HCT116 (cell line): ENCODE results near the gene C16orf95. TPM values are rescaled to one million over a fixed set of nuclear protein-coding genes. Genes with fewer than 3 reads are reported as not detected.

Experiments
- ATAC-seq: fragments of 200-7000 bp; cut with Tn5 transposase; 2 replicates; pipeline ENCODE4 v1.9.1; 2020; ENCODE audit warnings: mild to moderate bottlenecking, moderate library complexity
- BruUV-seq: library from RNA; stranded (reverse); fragments of 400-500 nt; replicated peaks from 2 replicates; lab custom pipeline; 2021; lab: Mats Ljungman, UMichigan
- CTCF ChIA-PET: fragments of 300-600 bp; sonication (Branson Sonifier 250); formaldehyde crosslinking; loops from one replicate; lab custom pipeline; 2021; ENCODE audit warnings: antibody characterized with exemption; lab: Charles Lee
- POLR2A ChIA-PET: fragments of 300-600, 350-600 bp; sonication (Branson Sonifier 250); formaldehyde crosslinking; loops from one replicate; lab custom pipeline; 2021; ENCODE audit warnings: antibody characterized with exemption; lab: Charles Lee
- RAD21 ChIA-PET, 2 experiments: fragments of 300-600 bp; sonication (Branson Sonifier 250); formaldehyde crosslinking; loops; one replicate each; lab custom pipeline; 2023; ENCODE audit warnings: low total read pairs in 2 of 2; ENCODE audit not compliant: uncharacterized antibody in 2 of 2, unreplicated experiment in 2 of 2, low non-redundant PET in 1 of 2; lab: Charles Lee
- DNase-seq: peaks from one replicate; pipeline ENCODE4 v3.0.0-alpha.2; 2010; ENCODE audit warnings: low read depth, low spot score
- H2AFZ ChIP-seq: fragments of 200-600 bp; shearing (Covaris generic), sonication (generic); 2 replicates; pipeline ENCODE4 v1.6.1; 2017; ENCODE audit warnings: low read depth, mixed run types, mixed read lengths, antibody characterized with exemption, low read length; ENCODE audit not compliant: poor library complexity, severe bottlenecking
- H3K27ac ChIP-seq: 2 replicates; pipeline ENCODE4 v1.5.1; 2012; ENCODE audit warnings: low read depth, low read length
- H3K27me3 ChIP-seq: fragments of 200-600 bp; sonication (generic); 2 replicates; pipeline ENCODE4 v1.6.1; 2016; ENCODE audit warnings: mixed run types, low read length, mixed read lengths; ENCODE audit not compliant: insufficient read depth
- H3K36me3 ChIP-seq, 2 experiments: fragments of 200-500 bp in 1 of 2; fragments of 200-600 bp in 1 of 2; sonication (Bioruptor generic) in 1 of 2; sonication (generic) in 1 of 2; 2 replicates each; pipeline versions ENCODE4 v1.5.1 to v1.6.1; 2014 to 2016; ENCODE audit warnings: low read length in 2 of 2, inconsistent platforms in 1 of 2, mixed read lengths in 1 of 2, mixed run types in 1 of 2; ENCODE audit not compliant: insufficient read depth in 2 of 2, control insufficient read depth in 1 of 2
- H3K4me1 ChIP-seq, 2 experiments: fragments of 200-600 bp in 1 of 2; sonication (generic) in 1 of 2; 2 replicates each; pipeline versions ENCODE4 v1.5.1 to v1.6.1; 2012 to 2017; ENCODE audit warnings: low read length in 2 of 2, inconsistent platforms in 1 of 2, mild to moderate bottlenecking in 1 of 2, mixed read lengths in 1 of 2, mixed run types in 1 of 2, moderate library complexity in 1 of 2; ENCODE audit not compliant: insufficient read depth in 2 of 2, control insufficient read depth in 1 of 2
- H3K4me2 ChIP-seq: fragments of 200-600 bp; sonication (generic); 2 replicates; pipeline ENCODE4 v1.6.1; 2017; ENCODE audit warnings: mixed run types, low read length, mixed read lengths
- H3K4me3 ChIP-seq, 2 experiments: fragments of 200-600 bp in 1 of 2; sonication (generic) in 1 of 2; replicated peaks in 1 of 2; 2 replicates each; pipeline ENCODE4 v1.5.1; 2011 to 2016; ENCODE audit warnings: low read length in 2 of 2, control low read depth in 1 of 2, low read depth in 1 of 2, mild to moderate bottlenecking in 1 of 2, mixed read lengths in 1 of 2, mixed run types in 1 of 2
- H3K79me2 ChIP-seq: fragments of 200-600 bp; sonication (generic); 2 replicates; pipeline ENCODE4 v1.6.1; 2017; ENCODE audit warnings: mild to moderate bottlenecking, mixed run types, low read length, moderate library complexity, mixed read lengths; ENCODE audit not compliant: insufficient read depth
- H3K9ac ChIP-seq: fragments of 200-600 bp; sonication (generic); 2 replicates; pipeline ENCODE4 v1.6.1; 2016; ENCODE audit warnings: low read length, mixed read lengths
- H3K9me2 ChIP-seq: fragments of 200-600 bp; sonication (generic), shearing (Covaris generic); 2 replicates; pipeline ENCODE4 v1.6.1; 2017; ENCODE audit warnings: mixed run types, mild to moderate bottlenecking, moderate library complexity; ENCODE audit not compliant: insufficient read depth
- H3K9me3 ChIP-seq, 2 experiments: fragments of 200-500 bp in 1 of 2; fragments of 200-600 bp in 1 of 2; sonication (Bioruptor generic) in 1 of 2; sonication (generic) in 1 of 2; 2 replicates each; pipeline ENCODE4 v1.6.1; 2014 to 2017; ENCODE audit warnings: low read length in 2 of 2, mixed read lengths in 2 of 2, inconsistent platforms in 1 of 2, low read depth in 1 of 2, mild to moderate bottlenecking in 1 of 2, mixed run types in 1 of 2, moderate library complexity in 1 of 2; ENCODE audit not compliant: control insufficient read depth in 1 of 2, insufficient read depth in 1 of 2
- H4K20me1 ChIP-seq: fragments of 200-600 bp; sonication (generic), shearing (Covaris generic); 2 replicates; pipeline ENCODE4 v1.6.1; 2017; ENCODE audit warnings: mixed run types, mild to moderate bottlenecking, moderate library complexity; ENCODE audit not compliant: insufficient read depth
- CBX3 ChIP-seq: IDR thresholded peaks from 2 replicates; pipeline ENCODE4 v1.6.1; 2012; ENCODE audit warnings: low read depth
- CEBPB ChIP-seq: IDR thresholded peaks from 2 replicates; pipeline ENCODE4 v1.6.1; 2012; ENCODE audit warnings: low read depth
- ELF1 ChIP-seq: IDR thresholded peaks from 2 replicates; pipeline ENCODE4 v1.6.1; 2012; ENCODE audit warnings: low read depth, borderline replicate concordance
- EZH2 ChIP-seq: fragments of 200-600 bp; sonication (generic); IDR thresholded peaks from 2 replicates; pipeline ENCODE4 v1.6.1; 2017; ENCODE audit warnings: antibody characterized with exemption, mixed run types
- EZH2phosphoT487 ChIP-seq: fragments of 200-600 bp; IDR thresholded peaks from 2 replicates; pipeline ENCODE4 v1.6.1; 2018; ENCODE audit warnings: antibody characterized with exemption, borderline replicate concordance
- FOSL1 ChIP-seq: IDR thresholded peaks from 2 replicates; pipeline ENCODE4 v1.6.1; 2012; ENCODE audit warnings: low read depth
- JUND ChIP-seq: IDR thresholded peaks from 2 replicates; pipeline ENCODE4 v1.6.1; 2012
- POLR2A ChIP-seq: IDR thresholded peaks from 2 replicates; pipeline ENCODE4 v1.7.0; 2011; ENCODE audit warnings: borderline replicate concordance; ENCODE audit not compliant: insufficient read depth, insufficient read length; ENCODE audit errors: extremely low read depth
- POLR2AphosphoS5 ChIP-seq: IDR thresholded peaks from 2 replicates; pipeline ENCODE4 v1.6.1; 2011; ENCODE audit warnings: mild to moderate bottlenecking, low read depth, low read length, moderate library complexity
- RAD21 ChIP-seq: IDR thresholded peaks from 2 replicates; pipeline ENCODE4 v1.6.1; 2012; ENCODE audit warnings: low read depth, mild to moderate bottlenecking
- SIN3A ChIP-seq: IDR thresholded peaks from 2 replicates; pipeline ENCODE4 v1.6.1; 2012; ENCODE audit warnings: low read depth
- SP1 ChIP-seq: IDR thresholded peaks from 2 replicates; pipeline ENCODE4 v1.6.1; 2012; ENCODE audit warnings: low read depth
- TCF7L2 ChIP-seq: IDR thresholded peaks from 2 replicates; pipeline ENCODE4 v1.7.0; 2011; ENCODE audit warnings: borderline replicate concordance, inconsistent platforms; ENCODE audit not compliant: insufficient read depth, insufficient read length; ENCODE audit errors: extremely low read depth
- YY1 ChIP-seq: IDR thresholded peaks from 2 replicates; pipeline ENCODE4 v1.6.1; 2011; ENCODE audit warnings: low read length, low read depth, moderate library complexity, mild to moderate bottlenecking; ENCODE audit not compliant: insufficient replicate concordance; ENCODE audit errors: extremely low read depth
- ZFX ChIP-seq: fragments of 450-650 bp; IDR thresholded peaks from 2 replicates; pipeline ENCODE4 v1.6.1; 2017
- intact Hi-C: fragments of 100-400 bp; cut with micrococcal nuclease; formaldehyde crosslinking; loops from 2 replicates; pipeline ENCODE4 v1.10.0; 2022
- total RNA-seq: library from RNA; stranded (reverse); gene quantifications from one replicate; pipeline ENCODE4 v1.2.1, GENCODE V29; 2021; ENCODE audit not compliant: unreplicated experiment
- TF ChIP-seq, protein P1 (sequence below): IDR thresholded peaks from 2 replicates; pipeline ENCODE4 v1.6.1; 2012; ENCODE audit warnings: low read depth
- TF ChIP-seq, protein P2 (sequence below), 3 experiments: fragments of 200-600 bp in 1 of 3; sonication (generic) in 1 of 3; IDR thresholded peaks in 2 of 3; conservative IDR thresholded peaks in 1 of 3; 2 replicates each; pipeline ENCODE4 v1.5.1; 2012 to 2017; ENCODE audit warnings: low read depth in 2 of 3, low read length in 2 of 3, antibody characterized with exemption in 1 of 3, borderline replicate concordance in 1 of 3, control low read depth in 1 of 3, mild to moderate bottlenecking in 1 of 3, mixed read lengths in 1 of 3, mixed run types in 1 of 3, moderate library complexity in 1 of 3; ENCODE audit not compliant: insufficient read depth in 1 of 3
- TF ChIP-seq, protein P3 (sequence below): IDR thresholded peaks from 2 replicates; pipeline ENCODE4 v1.6.1; 2012
- TF ChIP-seq, protein P4 (sequence below): IDR thresholded peaks from 2 replicates; pipeline ENCODE4 v1.6.1; 2011; ENCODE audit warnings: mild to moderate bottlenecking, low read length, moderate library complexity; ENCODE audit not compliant: insufficient replicate concordance; ENCODE audit errors: extremely low read depth

The C16orf95 gene
- total RNA-seq, 1 experiment from 2014 or later: 12.2 TPM

DNA sequence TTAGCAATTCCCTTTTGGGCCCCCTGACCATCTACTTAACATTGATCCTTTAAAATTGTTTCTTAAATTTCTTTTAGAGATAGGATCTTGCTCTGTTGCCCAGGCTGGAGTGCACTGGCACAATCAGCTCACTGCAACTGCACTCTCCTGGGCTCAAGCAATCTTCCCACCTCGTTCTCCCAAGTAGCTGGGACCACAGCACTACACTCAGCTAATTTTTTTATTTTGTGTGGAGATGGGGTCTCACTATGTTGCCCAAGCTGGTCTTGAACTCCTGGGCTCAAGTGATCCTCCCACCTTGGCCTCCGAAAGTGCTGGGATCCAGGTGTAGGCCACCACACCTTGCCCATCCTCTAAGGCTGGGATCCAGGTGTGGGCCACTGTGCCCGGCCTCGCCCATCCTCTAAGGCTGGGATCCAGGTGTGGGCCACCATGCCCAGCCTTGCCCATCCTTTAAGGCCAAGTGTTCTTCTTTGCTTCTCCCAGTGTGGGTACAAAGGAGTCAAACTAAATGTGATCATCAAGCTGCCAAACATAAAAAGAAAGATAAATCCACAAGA is 13.2 kb downstream of the C16orf95 start (continued):
- no peak for TF ChIP-seq ZFX
- no peak for TF ChIP-seq JUND
- TF ChIP-seq POLR2A: no peak

DNA sequence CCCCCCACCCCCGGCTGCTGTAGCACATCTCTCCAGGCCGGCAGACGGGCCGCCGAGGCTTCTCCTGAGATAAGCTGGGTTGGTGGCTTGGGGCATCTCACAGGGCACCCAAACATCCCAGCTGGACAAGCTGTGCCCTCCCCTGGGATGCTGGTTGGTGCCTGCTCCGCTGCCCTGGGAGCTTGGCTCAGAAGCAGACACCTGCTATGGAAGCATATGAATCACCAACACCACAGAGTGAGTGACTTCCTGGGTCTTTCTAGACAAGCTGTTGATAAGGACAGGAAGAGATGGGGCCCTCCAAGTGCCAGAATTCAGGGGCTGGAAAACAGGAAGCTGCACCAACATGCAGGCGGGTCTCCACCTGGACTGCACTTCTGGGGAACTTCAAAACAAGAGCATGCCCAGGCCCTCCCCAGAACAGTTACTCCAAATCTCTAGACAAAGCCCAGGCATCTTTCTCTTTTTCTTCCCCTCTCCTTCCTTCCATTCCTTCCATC is 13.7 kb downstream of the C16orf95 start:
- no peaks in the 10 kb centered on the region for H3K9me3 ChIP-seq
- no peaks in the 10 kb centered on the region; a peak in 1 of 4 replicates for H3K4me1 ChIP-seq
- H3K9ac ChIP-seq: no peak overlapping the region
- intact Hi-C loops: no loop called here
- no peaks in the 10 kb centered on the region for H4K20me1 ChIP-seq
- no peak overlapping the region for H3K27ac ChIP-seq
- no peak overlapping the region for H2AFZ ChIP-seq
- ChIA-PET POLR2A (no interaction called here), RAD21 (no interaction called here), CTCF (no interaction called here)
- TF ChIP-seq ELF1 (no peak), SP1 (no peak), TCF7L2 (no peak), RAD21 (no peak), POLR2AphosphoS5 (no peak), EZH2 (no peak), JUND (no peak), EZH2phosphoT487 (no peak), FOSL1 (no peak), CEBPB (no peak), YY1 (no peak), SIN3A (no peak), CBX3 (no peak)
- TF ChIP-seq, protein P1, sequence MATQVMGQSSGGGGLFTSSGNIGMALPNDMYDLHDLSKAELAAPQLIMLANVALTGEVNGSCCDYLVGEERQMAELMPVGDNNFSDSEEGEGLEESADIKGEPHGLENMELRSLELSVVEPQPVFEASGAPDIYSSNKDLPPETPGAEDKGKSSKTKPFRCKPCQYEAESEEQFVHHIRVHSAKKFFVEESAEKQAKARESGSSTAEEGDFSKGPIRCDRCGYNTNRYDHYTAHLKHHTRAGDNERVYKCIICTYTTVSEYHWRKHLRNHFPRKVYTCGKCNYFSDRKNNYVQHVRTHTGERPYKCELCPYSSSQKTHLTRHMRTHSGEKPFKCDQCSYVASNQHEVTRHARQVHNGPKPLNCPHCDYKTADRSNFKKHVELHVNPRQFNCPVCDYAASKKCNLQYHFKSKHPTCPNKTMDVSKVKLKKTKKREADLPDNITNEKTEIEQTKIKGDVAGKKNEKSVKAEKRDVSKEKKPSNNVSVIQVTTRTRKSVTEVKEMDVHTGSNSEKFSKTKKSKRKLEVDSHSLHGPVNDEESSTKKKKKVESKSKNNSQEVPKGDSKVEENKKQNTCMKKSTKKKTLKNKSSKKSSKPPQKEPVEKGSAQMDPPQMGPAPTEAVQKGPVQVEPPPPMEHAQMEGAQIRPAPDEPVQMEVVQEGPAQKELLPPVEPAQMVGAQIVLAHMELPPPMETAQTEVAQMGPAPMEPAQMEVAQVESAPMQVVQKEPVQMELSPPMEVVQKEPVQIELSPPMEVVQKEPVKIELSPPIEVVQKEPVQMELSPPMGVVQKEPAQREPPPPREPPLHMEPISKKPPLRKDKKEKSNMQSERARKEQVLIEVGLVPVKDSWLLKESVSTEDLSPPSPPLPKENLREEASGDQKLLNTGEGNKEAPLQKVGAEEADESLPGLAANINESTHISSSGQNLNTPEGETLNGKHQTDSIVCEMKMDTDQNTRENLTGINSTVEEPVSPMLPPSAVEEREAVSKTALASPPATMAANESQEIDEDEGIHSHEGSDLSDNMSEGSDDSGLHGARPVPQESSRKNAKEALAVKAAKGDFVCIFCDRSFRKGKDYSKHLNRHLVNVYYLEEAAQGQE: no peak
- TF ChIP-seq, protein P2, sequence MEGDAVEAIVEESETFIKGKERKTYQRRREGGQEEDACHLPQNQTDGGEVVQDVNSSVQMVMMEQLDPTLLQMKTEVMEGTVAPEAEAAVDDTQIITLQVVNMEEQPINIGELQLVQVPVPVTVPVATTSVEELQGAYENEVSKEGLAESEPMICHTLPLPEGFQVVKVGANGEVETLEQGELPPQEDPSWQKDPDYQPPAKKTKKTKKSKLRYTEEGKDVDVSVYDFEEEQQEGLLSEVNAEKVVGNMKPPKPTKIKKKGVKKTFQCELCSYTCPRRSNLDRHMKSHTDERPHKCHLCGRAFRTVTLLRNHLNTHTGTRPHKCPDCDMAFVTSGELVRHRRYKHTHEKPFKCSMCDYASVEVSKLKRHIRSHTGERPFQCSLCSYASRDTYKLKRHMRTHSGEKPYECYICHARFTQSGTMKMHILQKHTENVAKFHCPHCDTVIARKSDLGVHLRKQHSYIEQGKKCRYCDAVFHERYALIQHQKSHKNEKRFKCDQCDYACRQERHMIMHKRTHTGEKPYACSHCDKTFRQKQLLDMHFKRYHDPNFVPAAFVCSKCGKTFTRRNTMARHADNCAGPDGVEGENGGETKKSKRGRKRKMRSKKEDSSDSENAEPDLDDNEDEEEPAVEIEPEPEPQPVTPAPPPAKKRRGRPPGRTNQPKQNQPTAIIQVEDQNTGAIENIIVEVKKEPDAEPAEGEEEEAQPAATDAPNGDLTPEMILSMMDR (IDR thresholded peaks at IDR 0.05 in 2 of 3, conservative IDR thresholded peaks at IDR 0.05 in 1 of 3; ENCODE audit: borderline replicate concordance in 1 of 3, insufficient read depth in 1 of 3, low read depth in 2 of 3, low read length in 2 of 3): no peak
- TF ChIP-seq, protein P3, sequence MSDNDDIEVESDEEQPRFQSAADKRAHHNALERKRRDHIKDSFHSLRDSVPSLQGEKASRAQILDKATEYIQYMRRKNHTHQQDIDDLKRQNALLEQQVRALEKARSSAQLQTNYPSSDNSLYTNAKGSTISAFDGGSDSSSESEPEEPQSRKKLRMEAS: no peak
- TF ChIP-seq, protein P4, sequence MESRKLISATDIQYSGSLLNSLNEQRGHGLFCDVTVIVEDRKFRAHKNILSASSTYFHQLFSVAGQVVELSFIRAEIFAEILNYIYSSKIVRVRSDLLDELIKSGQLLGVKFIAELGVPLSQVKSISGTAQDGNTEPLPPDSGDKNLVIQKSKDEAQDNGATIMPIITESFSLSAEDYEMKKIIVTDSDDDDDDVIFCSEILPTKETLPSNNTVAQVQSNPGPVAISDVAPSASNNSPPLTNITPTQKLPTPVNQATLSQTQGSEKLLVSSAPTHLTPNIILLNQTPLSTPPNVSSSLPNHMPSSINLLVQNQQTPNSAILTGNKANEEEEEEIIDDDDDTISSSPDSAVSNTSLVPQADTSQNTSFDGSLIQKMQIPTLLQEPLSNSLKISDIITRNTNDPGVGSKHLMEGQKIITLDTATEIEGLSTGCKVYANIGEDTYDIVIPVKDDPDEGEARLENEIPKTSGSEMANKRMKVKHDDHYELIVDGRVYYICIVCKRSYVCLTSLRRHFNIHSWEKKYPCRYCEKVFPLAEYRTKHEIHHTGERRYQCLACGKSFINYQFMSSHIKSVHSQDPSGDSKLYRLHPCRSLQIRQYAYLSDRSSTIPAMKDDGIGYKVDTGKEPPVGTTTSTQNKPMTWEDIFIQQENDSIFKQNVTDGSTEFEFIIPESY: no peak
- H3K4me3 ChIP-seq: no peak overlapping the region
- ATAC-seq: no peak
- H3K27me3 ChIP-seq: no peaks in the 10 kb centered on the region
- DNase-seq: no peak
- no peaks in the 10 kb centered on the region for H3K79me2 ChIP-seq
- no peaks in the 10 kb centered on the region for H3K9me2 ChIP-seq
- H3K4me2 ChIP-seq: no peak overlapping the region
- BruUV-seq: no TSS peak
- no peaks in the 10 kb centered on the region for H3K36me3 ChIP-seq
